Mesendoderm (in vitro differentiated cells): ENCODE results near the gene KCMF1.

Source experiments
- DNase-seq: peaks from one replicate; pipeline ENCODE4 v3.0.0; 2013
- H2AK5ac ChIP-seq: 2 replicates; pipeline ENCODE4 v1.6.1; 2013; ENCODE audit warnings: low read length, inconsistent platforms
- H2BK120ac ChIP-seq: 2 replicates; pipeline ENCODE4 v1.6.1; 2013; ENCODE audit warnings: low read depth, mild to moderate bottlenecking, low read length, moderate library complexity, mixed read lengths
- H2BK15ac ChIP-seq: replicated peaks from 2 replicates; pipeline ENCODE4 v1.6.1; 2013; ENCODE audit warnings: low read depth, mild to moderate bottlenecking, moderate library complexity
- H2BK5ac ChIP-seq: 2 replicates; pipeline ENCODE4 v1.6.1; 2013; ENCODE audit warnings: low read length, inconsistent platforms
- H3K18ac ChIP-seq: 2 replicates; pipeline ENCODE4 v1.6.1; 2013; ENCODE audit warnings: mild to moderate bottlenecking, low read length, mixed read lengths
- H3K23ac ChIP-seq: one replicate; pipeline ENCODE4 v1.6.1; 2013; ENCODE audit warnings: low read length
- H3K27ac ChIP-seq: 2 replicates; pipeline ENCODE4 v1.5.1; 2013; ENCODE audit warnings: low read depth, mild to moderate bottlenecking, inconsistent platforms, low read length, moderate library complexity
- H3K27me3 ChIP-seq: 2 replicates; pipeline ENCODE4 v1.6.1; 2013; ENCODE audit warnings: low read length, control low read depth, mild to moderate bottlenecking, inconsistent platforms; ENCODE audit not compliant: insufficient read depth, poor library complexity
- H3K36me3 ChIP-seq: 2 replicates; pipeline ENCODE4 v1.6.1; 2013; ENCODE audit warnings: low read length, inconsistent platforms; ENCODE audit not compliant: control insufficient read depth, insufficient read depth
- H3K4ac ChIP-seq: one replicate; pipeline ENCODE4 v1.6.1; 2013; ENCODE audit warnings: low read depth, mild to moderate bottlenecking, low read length, moderate library complexity
- H3K4me1 ChIP-seq: 2 replicates; pipeline ENCODE4 v1.6.1; 2013; ENCODE audit warnings: low read depth, low read length, inconsistent platforms; ENCODE audit not compliant: control insufficient read depth
- H3K4me2 ChIP-seq: 2 replicates; pipeline ENCODE4 v1.6.1; 2013; ENCODE audit warnings: low read length
- H3K4me3 ChIP-seq: 2 replicates; pipeline ENCODE4 v1.5.1; 2013; ENCODE audit warnings: mild to moderate bottlenecking, low read length
- H3K56ac ChIP-seq: one replicate; pipeline ENCODE4 v1.6.1; 2013; ENCODE audit warnings: low read length
- H3K79me1 ChIP-seq: 2 replicates; pipeline ENCODE4 v1.6.1; 2013; ENCODE audit warnings: low read length, inconsistent platforms
- H3K79me2 ChIP-seq: 2 replicates; pipeline ENCODE4 v1.6.1; 2013; ENCODE audit warnings: mild to moderate bottlenecking, low read length; ENCODE audit not compliant: control insufficient read depth, insufficient read depth
- H3K9ac ChIP-seq: 2 replicates; pipeline ENCODE4 v1.6.1; 2013; ENCODE audit warnings: low read length, inconsistent platforms
- H4K5ac ChIP-seq: one replicate; pipeline ENCODE4 v1.6.1; 2013; ENCODE audit warnings: low read length
- H4K8ac ChIP-seq: one replicate; pipeline ENCODE4 v1.6.1; 2013; ENCODE audit warnings: low read depth, mild to moderate bottlenecking, control low read depth, low read length, moderate library complexity
- WGBS: extraction: QIAGEN DNeasy Blood & Tissue Kit; methylation state at CpG from one replicate; pipeline ENCODE4 v1.1.7; 2013; ENCODE audit warnings: low lambda C conversion rate, missing lambda C conversion rate; ENCODE audit not compliant: insufficient coverage; ENCODE audit errors: extremely low coverage; 5-methylcytosine and 5-hydroxymethylcytosine counted together

The KCMF1 gene

GRCh38 chr2:84966731-84967130 lies 4.2 kb upstream of the KCMF1 start:
- no peak overlapping the region for H3K4me2 ChIP-seq
- H3K36me3 ChIP-seq = no peaks in the 10 kb centered on the region
- H4K8ac ChIP-seq = no peak overlapping the region
- H3K4me1 ChIP-seq = peaks cover 2% of the 10 kb centered on the region
- no peak overlapping the region for H2BK120ac ChIP-seq
- no peak overlapping the region for H3K23ac ChIP-seq
- H3K18ac ChIP-seq = no peak overlapping the region
- H2BK15ac ChIP-seq = no peak overlapping the region
- no peak overlapping the region for H3K4me3 ChIP-seq
- no peak overlapping the region for H3K9ac ChIP-seq
- H3K79me2 ChIP-seq = peaks cover 27% of the 10 kb centered on the region
- H2BK5ac ChIP-seq = no peak overlapping the region
- H3K27ac ChIP-seq = no peak overlapping the region
- peaks cover 10% of the 10 kb centered on the region for H3K79me1 ChIP-seq
- no peak overlapping the region for H3K56ac ChIP-seq
- no peak for DNase-seq
- no peak overlapping the region for H4K5ac ChIP-seq
- H2AK5ac ChIP-seq = no peak overlapping the region
- no peak overlapping the region for H3K4ac ChIP-seq
- no peaks in the 10 kb centered on the region for H3K27me3 ChIP-seq
- WGBS = no CpG with 5 or more reads among the region's 7 CpGs

- H3K4me3 ChIP-seq = peak overlapping the region; percentile 72
- H3K27ac ChIP-seq = peak overlapping the region; percentile 97
- H2AK5ac ChIP-seq = no peak overlapping the region
- H3K79me2 ChIP-seq = peaks cover 52% of the 10 kb centered on the region
- H3K4ac ChIP-seq = no peak overlapping the region
- H4K5ac ChIP-seq = peak overlapping the region; percentile 74
- peak; percentile 53 for DNase-seq
- no peaks in the 10 kb centered on the region for H3K27me3 ChIP-seq
- H3K23ac ChIP-seq = no peak overlapping the region
- peak overlapping the region; percentile 90 for H3K9ac ChIP-seq
- H3K4me2 ChIP-seq = peak overlapping the region; percentile 90
- H3K79me1 ChIP-seq = peaks cover 6% of the 10 kb centered on the region
- WGBS = no CpG with 5 or more reads among the region's 10 CpGs
- H3K4me1 ChIP-seq = peaks cover 2% of the 10 kb centered on the region
- peak overlapping the region; percentile 57 for H2BK5ac ChIP-seq
- H3K36me3 ChIP-seq = no peaks in the 10 kb centered on the region
- no peak overlapping the region for H4K8ac ChIP-seq
- no peak overlapping the region for H2BK120ac ChIP-seq
- H3K18ac ChIP-seq = peak overlapping the region; percentile 100
- peak overlapping the region; percentile 97 for H3K56ac ChIP-seq
- no peak overlapping the region for H2BK15ac ChIP-seq
Measured at GRCh38 chr2:84969511-84970209, 1.3 kb upstream of the KCMF1 start.

GRCh38 chr2:84970210-84970867 lies 622 bp upstream of the KCMF1 start:
- Histone ChIP-seq H3K36me3 (no peaks in the 10 kb centered on the region), H3K9ac (peak overlapping the region; percentile 90), H2BK120ac (peak overlapping the region; percentile 97), H2BK15ac (no peak overlapping the region), H3K23ac (peak overlapping the region; percentile 89), H3K79me1 (peaks cover 2% of the 10 kb centered on the region), H3K18ac (peak overlapping the region; percentile 100), H3K56ac (peak overlapping the region; percentile 97), H2AK5ac (no peak overlapping the region), H2BK5ac (peak overlapping the region; percentile 67), H3K27me3 (no peaks in the 10 kb centered on the region), H3K27ac (peak overlapping the region; percentile 97), H3K4me1 (peaks cover 2% of the 10 kb centered on the region), H3K79me2 (peaks cover 59% of the 10 kb centered on the region), H4K8ac (peak overlapping the region; percentile 94), H3K4me3 (peak overlapping the region; percentile 72), H3K4me2 (peak overlapping the region; percentile 90), H3K4ac (peak overlapping the region; percentile 99), H4K5ac (no peak overlapping the region)
- peak; percentile 86 for DNase-seq
- no CpG with 5 or more reads among the region's 65 CpGs for WGBS

GRCh38 chr2:84971510-84972206 lies 697 bp downstream of the KCMF1 start:
- no peak overlapping the region for H4K5ac ChIP-seq
- peak overlapping the region; percentile 98 for H4K8ac ChIP-seq
- H3K23ac ChIP-seq = peak overlapping the region; percentile 80
- peak overlapping the region; percentile 96 for H3K4me3 ChIP-seq
- no peaks in the 10 kb centered on the region for H3K27me3 ChIP-seq
- H3K4ac ChIP-seq = peak overlapping the region; percentile 99
- no peaks in the 10 kb centered on the region for H3K36me3 ChIP-seq
- peak overlapping the region; percentile 99 for H3K27ac ChIP-seq
- peaks cover 69% of the 10 kb centered on the region for H3K79me2 ChIP-seq
- DNase-seq = peak; percentile 59
- no peak overlapping the region for H2BK15ac ChIP-seq
- peak overlapping the region; percentile 100 for H3K18ac ChIP-seq
- H2BK120ac ChIP-seq = peak overlapping the region; percentile 92
- peak overlapping the region; percentile 82 for H2AK5ac ChIP-seq
- H3K4me1 ChIP-seq = peaks cover 2% of the 10 kb centered on the region
- H3K9ac ChIP-seq = peak overlapping the region; percentile 98
- H2BK5ac ChIP-seq = peak overlapping the region; percentile 63
- peak overlapping the region; percentile 94 for H3K4me2 ChIP-seq
- no CpG with 5 or more reads among the region's 99 CpGs for WGBS
- peaks cover 2% of the 10 kb centered on the region for H3K79me1 ChIP-seq
- H3K56ac ChIP-seq = peak overlapping the region; percentile 98

GRCh38 chr2:84972207-84972783 lies 1.3 kb downstream of the KCMF1 start:
- WGBS = no CpG with 5 or more reads among the region's 11 CpGs
- peak overlapping the region; percentile 82 for H2AK5ac ChIP-seq
- H4K8ac ChIP-seq = no peak overlapping the region
- H3K23ac ChIP-seq = peak overlapping the region; percentile 80
- peak overlapping the region; percentile 94 for H3K4me2 ChIP-seq
- H3K9ac ChIP-seq = peak overlapping the region; percentile 98
- H2BK15ac ChIP-seq = no peak overlapping the region
- H3K18ac ChIP-seq = peak overlapping the region; percentile 100
- H3K4ac ChIP-seq = peak overlapping the region; percentile 99
- H3K36me3 ChIP-seq = no peaks in the 10 kb centered on the region
- H2BK120ac ChIP-seq = no peak overlapping the region
- no peak overlapping the region for H4K5ac ChIP-seq
- H3K27ac ChIP-seq = peak overlapping the region; percentile 99
- peaks cover 2% of the 10 kb centered on the region for H3K4me1 ChIP-seq
- no peaks in the 10 kb centered on the region for H3K27me3 ChIP-seq
- H3K56ac ChIP-seq = peak overlapping the region; percentile 98
- no peak for DNase-seq
- H2BK5ac ChIP-seq = peak overlapping the region; percentile 63
- peaks cover 73% of the 10 kb centered on the region for H3K79me2 ChIP-seq
- peak overlapping the region; percentile 96 for H3K4me3 ChIP-seq
- H3K79me1 ChIP-seq = peaks cover 3% of the 10 kb centered on the region
